OCI-LY7 (cell line): ENCODE data around the gene CUX1. TPM values are rescaled to one million over a fixed set of nuclear protein-coding genes. Genes with fewer than 3 reads are reported as not detected.

Source experiments
- BruUV-seq: library from RNA; stranded (reverse); fragments of 400-500 nt; replicated peaks from 2 replicates; lab custom pipeline; 2021; lab: Mats Ljungman, UMichigan
- CTCF ChIA-PET: fragments of 300-600 bp; sonication (Branson Sonifier 250); formaldehyde crosslinking; loops from one replicate; lab custom pipeline; 2022; ENCODE audit warnings: antibody characterized with exemption; ENCODE audit not compliant: unreplicated experiment; lab: Charles Lee
- POLR2A ChIA-PET: fragments of 300-600 bp; sonication (Branson Sonifier 250); formaldehyde crosslinking; loops from one replicate; lab custom pipeline; 2022; ENCODE audit warnings: antibody characterized with exemption; lab: Charles Lee
- DNase-seq: peaks from one replicate; pipeline ENCODE4 v3.0.0-alpha.2; 2015; ENCODE audit warnings: low spot score
- H2AFZ ChIP-seq: fragments of 200-600 bp; sonication (generic), shearing (Covaris generic); 2 replicates; pipeline ENCODE4 v1.6.1; 2014; ENCODE audit warnings: mild to moderate bottlenecking, antibody characterized with exemption, low read length, moderate library complexity
- H3K27ac ChIP-seq: fragments of 200-600 bp; sonication (generic); 2 replicates; pipeline ENCODE4 v1.5.1; 2014; ENCODE audit warnings: mixed run types, low read depth, mild to moderate bottlenecking, moderate library complexity, low read length, inconsistent platforms; ENCODE audit not compliant: poor library complexity, severe bottlenecking
- H3K36me3 ChIP-seq: fragments of 200-600 bp; sonication (generic); 2 replicates; pipeline ENCODE4 v1.6.1; 2014; ENCODE audit warnings: mild to moderate bottlenecking, antibody characterized with exemption, low read length, moderate library complexity, mixed read lengths; ENCODE audit not compliant: insufficient read depth
- H3K4me1 ChIP-seq: fragments of 200-600 bp; sonication (generic); 2 replicates; pipeline ENCODE4 v1.5.1; 2014; ENCODE audit warnings: mild to moderate bottlenecking, low read length; ENCODE audit not compliant: insufficient read depth, poor library complexity, severe bottlenecking
- H3K4me2 ChIP-seq: fragments of 200-600 bp; sonication (generic); 2 replicates; pipeline ENCODE4 v1.6.1; 2014; ENCODE audit warnings: mild to moderate bottlenecking, low read length
- H3K4me3 ChIP-seq: fragments of 200-600 bp; sonication (generic); 2 replicates; pipeline ENCODE4 v1.5.1; 2014; ENCODE audit warnings: mild to moderate bottlenecking, low read depth, low read length; ENCODE audit not compliant: poor library complexity, severe bottlenecking
- H3K79me2 ChIP-seq: fragments of 200-600 bp; sonication (generic); 2 replicates; pipeline ENCODE4 v1.6.1; 2016; ENCODE audit warnings: low read depth, mild to moderate bottlenecking, low read length, moderate library complexity, mixed read lengths; ENCODE audit not compliant: insufficient read depth
- H3K9me2 ChIP-seq: fragments of 200-600 bp; sonication (generic); 2 replicates; pipeline ENCODE4 v1.6.1; 2016; ENCODE audit warnings: mild to moderate bottlenecking, low read length, mixed read lengths; ENCODE audit not compliant: insufficient read depth
- H3K9me3 ChIP-seq: fragments of 200-600 bp; sonication (generic); 2 replicates; pipeline ENCODE4 v1.6.1; 2014; ENCODE audit warnings: mild to moderate bottlenecking, mixed run types, low read length, mixed read lengths
- H4K20me1 ChIP-seq: fragments of 200-600 bp; sonication (generic); 2 replicates; pipeline ENCODE4 v1.6.1; 2014; ENCODE audit warnings: mild to moderate bottlenecking, antibody characterized with exemption, low read length, moderate library complexity, mixed read lengths; ENCODE audit not compliant: insufficient read depth
- EZH2phosphoT487 ChIP-seq: fragments of 200-600 bp; sonication (generic); IDR thresholded peaks from 2 replicates; pipeline ENCODE4 v1.6.1; 2018; ENCODE audit warnings: low read depth, borderline replicate concordance, mild to moderate bottlenecking, mixed run types, antibody characterized with exemption, low read length, moderate library complexity, mixed read lengths
- intact Hi-C: fragments of 100-400 bp; cut with micrococcal nuclease; formaldehyde crosslinking; loops from one replicate; pipeline ENCODE4 v1.10.0; 2022; ENCODE audit not compliant: unreplicated experiment
- total RNA-seq, 2 experiments: library from RNA; depleted of rRNA in 1 of 2; stranded (reverse); fragments of >200 nt in 1 of 2; shearing (Covaris generic) in 1 of 2; gene quantifications; 2 replicates each; pipeline ENCODE4 v1.2.3, GENCODE V29; 2014 to 2022
- TF ChIP-seq, protein P1 (sequence below): fragments of 200-600 bp; sonication (generic); conservative IDR thresholded peaks from 2 replicates; pipeline ENCODE4 v1.5.1; 2014; ENCODE audit warnings: mild to moderate bottlenecking, antibody characterized with exemption, low read length, moderate library complexity, mixed read lengths

The CUX1 gene
- total RNA-seq, 2 experiments from 2014 or later, result 143 to 199 TPM

DNA sequence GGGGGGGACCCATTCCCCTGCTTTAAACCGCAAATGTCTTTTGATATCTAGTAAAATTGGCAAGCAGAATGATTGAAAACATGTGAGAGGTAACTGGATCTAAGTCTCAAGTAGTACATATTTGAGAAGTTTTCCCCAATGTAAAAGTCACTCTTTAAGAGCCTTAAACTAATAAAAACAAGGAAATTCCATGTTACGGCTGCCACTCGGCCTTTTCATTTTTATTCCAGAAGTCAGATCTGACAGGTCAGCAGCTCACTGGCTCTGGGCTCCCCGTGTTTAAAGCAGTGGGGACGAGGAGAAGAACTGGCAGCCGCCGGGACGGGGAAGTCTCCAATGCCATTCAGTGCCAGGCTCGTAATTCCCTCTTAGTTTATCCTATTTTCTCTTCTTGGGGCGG lies 80.7 kb downstream of the CUX1 start:
- ChIA-PET CTCF (no interaction called here), POLR2A (interaction anchor here (0.6 to 1.1 kb wide), 4 partner anchors 25 to 1741 kb away, joined by 3 to 8 read pairs (median 6); no protein-coding TSS in a partner anchor)
- no peak overlapping the region for H3K4me3 ChIP-seq
- no peak overlapping the region for H2AFZ ChIP-seq
- peaks cover 76% of the 10 kb centered on the region for H3K36me3 ChIP-seq
- peaks cover 4% of the 10 kb centered on the region for H4K20me1 ChIP-seq
- no peaks in the 10 kb centered on the region for H3K9me3 ChIP-seq
- TF ChIP-seq EZH2phosphoT487, result no peak
- TF ChIP-seq, protein P1, sequence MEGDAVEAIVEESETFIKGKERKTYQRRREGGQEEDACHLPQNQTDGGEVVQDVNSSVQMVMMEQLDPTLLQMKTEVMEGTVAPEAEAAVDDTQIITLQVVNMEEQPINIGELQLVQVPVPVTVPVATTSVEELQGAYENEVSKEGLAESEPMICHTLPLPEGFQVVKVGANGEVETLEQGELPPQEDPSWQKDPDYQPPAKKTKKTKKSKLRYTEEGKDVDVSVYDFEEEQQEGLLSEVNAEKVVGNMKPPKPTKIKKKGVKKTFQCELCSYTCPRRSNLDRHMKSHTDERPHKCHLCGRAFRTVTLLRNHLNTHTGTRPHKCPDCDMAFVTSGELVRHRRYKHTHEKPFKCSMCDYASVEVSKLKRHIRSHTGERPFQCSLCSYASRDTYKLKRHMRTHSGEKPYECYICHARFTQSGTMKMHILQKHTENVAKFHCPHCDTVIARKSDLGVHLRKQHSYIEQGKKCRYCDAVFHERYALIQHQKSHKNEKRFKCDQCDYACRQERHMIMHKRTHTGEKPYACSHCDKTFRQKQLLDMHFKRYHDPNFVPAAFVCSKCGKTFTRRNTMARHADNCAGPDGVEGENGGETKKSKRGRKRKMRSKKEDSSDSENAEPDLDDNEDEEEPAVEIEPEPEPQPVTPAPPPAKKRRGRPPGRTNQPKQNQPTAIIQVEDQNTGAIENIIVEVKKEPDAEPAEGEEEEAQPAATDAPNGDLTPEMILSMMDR, result no peak
- intact Hi-C loops, result no loop called here
- no TSS peak for BruUV-seq
- no peak overlapping the region for H3K4me2 ChIP-seq
- no peak for DNase-seq
- no peaks in the 10 kb centered on the region for H3K9me2 ChIP-seq
- H3K79me2 ChIP-seq, result peaks cover 100% of the 10 kb centered on the region
- H3K27ac ChIP-seq, result peak overlapping the region; percentile 12
- peaks cover 41% of the 10 kb centered on the region for H3K4me1 ChIP-seq

GRCh38 chr7:101899616-101900015 lies 82.2 kb downstream of the CUX1 start:
- Histone ChIP-seq H3K9me2 (no peaks in the 10 kb centered on the region), H3K9me3 (no peaks in the 10 kb centered on the region), H4K20me1 (peaks cover 4% of the 10 kb centered on the region), H3K27ac (peak overlapping the region; percentile 4), H3K4me3 (no peak overlapping the region), H3K4me1 (peaks cover 31% of the 10 kb centered on the region), H3K79me2 (peaks cover 100% of the 10 kb centered on the region), H3K4me2 (no peak overlapping the region), H2AFZ (no peak overlapping the region), H3K36me3 (peaks cover 76% of the 10 kb centered on the region)
- TF ChIP-seq, protein P1, result no peak
- no peak for TF ChIP-seq EZH2phosphoT487
- intact Hi-C loops, result no loop called here
- CTCF ChIA-PET, result interaction anchor here (1.7 kb wide), 1 partner anchor 14 kb away, joined by 5 read pairs; no protein-coding TSS in a partner anchor
- POLR2A ChIA-PET, result interaction anchor here (1.0 to 1.5 kb wide), 4 partner anchors 11 to 51 kb away, joined by 3 to 7 read pairs (median 6); no protein-coding TSS in a partner anchor
- no peak for DNase-seq
- no TSS peak for BruUV-seq

- no peak overlapping the region for H3K4me2 ChIP-seq
- POLR2A ChIA-PET, result interaction anchor here (0.7 to 1.5 kb wide), 6 partner anchors 10 to 352 kb away, joined by 3 to 7 read pairs (median 6); no protein-coding TSS in a partner anchor
- TF ChIP-seq, protein P1, result no peak
- TF ChIP-seq EZH2phosphoT487, result no peak
- H3K9me3 ChIP-seq, result no peaks in the 10 kb centered on the region
- BruUV-seq, result no TSS peak
- peaks cover 27% of the 10 kb centered on the region for H3K4me1 ChIP-seq
- H4K20me1 ChIP-seq, result peaks cover 4% of the 10 kb centered on the region
- DNase-seq, result no peak
- no peak overlapping the region for H3K27ac ChIP-seq
- H3K9me2 ChIP-seq, result no peaks in the 10 kb centered on the region
- peaks cover 100% of the 10 kb centered on the region for H3K79me2 ChIP-seq
- CTCF ChIA-PET, result interaction anchor here (0.6 to 1.7 kb wide), 2 partner anchors 15 to 99 kb away, joined by 3 to 5 read pairs; no protein-coding TSS in a partner anchor
- H3K36me3 ChIP-seq, result peaks cover 79% of the 10 kb centered on the region
- intact Hi-C loops, result no loop called here
- no peak overlapping the region for H2AFZ ChIP-seq
- no peak overlapping the region for H3K4me3 ChIP-seq
These were observed 82.7 kb downstream of the CUX1 start for GRCh38 chr7:101900103-101900502.
